H1 (cell line): Measurements from ENCODE around the gene ZNF292. TPM values are rescaled to one million over a fixed set of nuclear protein-coding genes. Genes with fewer than 3 reads are reported as not detected.
A peak's percentile ranks its signal among the peaks of the same experiment; 100 is the strongest.

Experiments used
- CTCF ChIA-PET: fragments of 300-600 bp; sonication (Branson Sonifier 250); formaldehyde crosslinking; loops from one replicate; lab custom pipeline; 2021; ENCODE audit not compliant: partially characterized antibody; lab: Charles Lee
- POLR2A ChIA-PET: fragments of 300-600 bp; sonication (Branson Sonifier 250); formaldehyde crosslinking; loops from one replicate; lab custom pipeline; 2021; ENCODE audit warnings: inconsistent platforms; ENCODE audit not compliant: partially characterized antibody; lab: Charles Lee
- DNase-seq, 2 experiments: peaks; one replicate each; pipeline versions ENCODE4 v3.0.0 to v3.0.0-alpha.2; 2010 to 2022; ENCODE audit warnings: low spot score in 2 of 2, low read depth in 1 of 2, mixed read lengths in 1 of 2
- FAIRE-seq: peaks from 2 replicates; lab custom pipeline; 2011; peaks lifted over from hg19 to GRCh38; lab: Jason Lieb, UNC
- H2AFZ ChIP-seq: 2 replicates; pipeline ENCODE4 v1.8.1; 2012; ENCODE audit warnings: low read length, inconsistent platforms
- H2AK5ac ChIP-seq: 2 replicates; pipeline ENCODE4 v1.6.1; 2013; ENCODE audit warnings: low read depth, low read length
- H2BK120ac ChIP-seq: replicated peaks from 2 replicates; pipeline ENCODE3; 2013; ENCODE audit warnings: low read depth, low read length, inconsistent platforms
- H2BK12ac ChIP-seq: 2 replicates; pipeline ENCODE4 v1.6.1; 2013; ENCODE audit warnings: low read depth, low read length
- H2BK15ac ChIP-seq: 2 replicates; pipeline ENCODE4 v1.6.1; 2013; ENCODE audit warnings: low read length
- H2BK20ac ChIP-seq: 2 replicates; pipeline ENCODE4 v1.6.1; 2013; ENCODE audit warnings: low read length
- H2BK5ac ChIP-seq: 2 replicates; pipeline ENCODE4 v1.6.1; 2013; ENCODE audit warnings: low read depth, low read length
- H3K14ac ChIP-seq: 2 replicates; pipeline ENCODE4 v1.6.1; 2013; ENCODE audit warnings: inconsistent platforms; ENCODE audit not compliant: insufficient read length
- H3K18ac ChIP-seq: 2 replicates; pipeline ENCODE4 v1.6.1; 2013; ENCODE audit warnings: low read length; ENCODE audit errors: extremely low read depth
- H3K23ac ChIP-seq: 2 replicates; pipeline ENCODE4 v1.6.1; 2013; ENCODE audit warnings: inconsistent platforms; ENCODE audit not compliant: insufficient read length
- H3K23me2 ChIP-seq: 2 replicates; pipeline ENCODE4 v1.6.1; 2013; ENCODE audit warnings: low read depth, low read length
- H3K27ac ChIP-seq: 2 replicates; pipeline ENCODE4 v1.6.1; 2011; ENCODE audit warnings: low read depth, low read length, inconsistent platforms
- H3K27me3 ChIP-seq, 4 experiments: replicated peaks in 1 of 4; 1 replicate in 1 of 4; 2 replicates in 3 of 4; pipeline versions ENCODE4 v1.6.1 to v1.8.1; 2011 to 2013; ENCODE audit warnings: low read length in 3 of 4, mild to moderate bottlenecking in 3 of 4, inconsistent platforms in 2 of 4, mixed read lengths in 2 of 4, moderate library complexity in 1 of 4; ENCODE audit not compliant: control insufficient read depth in 3 of 4, insufficient read depth in 3 of 4; ENCODE audit errors: extremely low read depth in 1 of 4
- H3K36me3 ChIP-seq, 4 experiments: 2 replicates each; pipeline versions ENCODE4 v1.6.1 to v1.8.1; 2011 to 2013; ENCODE audit warnings: mild to moderate bottlenecking in 4 of 4, low read length in 3 of 4, moderate library complexity in 2 of 4, control low read depth in 1 of 4, inconsistent platforms in 1 of 4; ENCODE audit not compliant: insufficient read depth in 4 of 4, control insufficient read depth in 2 of 4
- H3K4ac ChIP-seq: replicated peaks from 2 replicates; pipeline ENCODE3; 2013; ENCODE audit warnings: low read length, low read depth, mixed read lengths, inconsistent platforms; ENCODE audit not compliant: insufficient read length
- H3K4me1 ChIP-seq, 4 experiments: replicated peaks in 1 of 4; 1 replicate in 1 of 4; 2 replicates in 3 of 4; pipeline versions ENCODE4 v1.6.1 to v1.8.1; 2011 to 2013; ENCODE audit warnings: low read length in 3 of 4, inconsistent platforms in 2 of 4, mixed read lengths in 1 of 4; ENCODE audit not compliant: insufficient read depth in 4 of 4, control insufficient read depth in 3 of 4
- H3K4me2 ChIP-seq, 2 experiments: 2 replicates each; pipeline versions ENCODE4 v1.6.1 to v1.8.1; 2011 to 2013; ENCODE audit warnings: low read depth in 2 of 2, low read length in 2 of 2, control low read depth in 1 of 2, inconsistent platforms in 1 of 2, mild to moderate bottlenecking in 1 of 2; ENCODE audit not compliant: insufficient read depth in 1 of 2
- H3K4me3 ChIP-seq, 4 experiments: fragments of 200-600, 300-600 bp in 1 of 4; sonication (generic), shearing (Covaris generic), sonication (Bioruptor Twin) in 1 of 4; 2 replicates each; pipeline versions ENCODE4 v1.5.1 to v1.8.1; 2011 to 2016; ENCODE audit warnings: low read length in 4 of 4, low read depth in 3 of 4, control low read depth in 2 of 4, inconsistent platforms in 2 of 4, mild to moderate bottlenecking in 2 of 4, mixed read lengths in 1 of 4, moderate library complexity in 1 of 4; ENCODE audit not compliant: insufficient read depth in 2 of 4; ENCODE audit errors: extremely low read depth in 1 of 4
- H3K56ac ChIP-seq: replicated peaks from 2 replicates; pipeline ENCODE3; 2013; ENCODE audit warnings: low read depth, mild to moderate bottlenecking, mixed read lengths, low read length, inconsistent platforms; ENCODE audit not compliant: insufficient read length
- H3K79me1 ChIP-seq: 2 replicates; pipeline ENCODE4 v1.6.1; 2013; ENCODE audit warnings: low read depth, low read length, control low read depth
- H3K79me2 ChIP-seq, 2 experiments: 2 replicates each; pipeline versions ENCODE4 v1.6.1 to v1.8.1; 2012 to 2013; ENCODE audit warnings: low read length in 2 of 2, mild to moderate bottlenecking in 2 of 2, inconsistent platforms in 1 of 2; ENCODE audit not compliant: insufficient read depth in 2 of 2, control insufficient read depth in 1 of 2
- H3K9ac ChIP-seq, 4 experiments: replicated peaks in 1 of 4; 1 replicate in 1 of 4; 2 replicates in 3 of 4; pipeline versions ENCODE4 v1.6.1 to v1.8.1; 2011 to 2013; ENCODE audit warnings: low read depth in 3 of 4, low read length in 3 of 4, control low read depth in 2 of 4, mild to moderate bottlenecking in 2 of 4, moderate library complexity in 2 of 4, inconsistent platforms in 1 of 4; ENCODE audit errors: extremely low read depth in 1 of 4
- H3K9me3 ChIP-seq, 2 experiments: 2 replicates each; pipeline versions ENCODE4 v1.6.1 to v1.8.1; 2012 to 2013; ENCODE audit warnings: mild to moderate bottlenecking in 2 of 2, moderate library complexity in 2 of 2, control low read depth in 1 of 2, inconsistent platforms in 1 of 2, low read depth in 1 of 2, low read length in 1 of 2, mixed read lengths in 1 of 2; ENCODE audit not compliant: insufficient read depth in 2 of 2
- H4K20me1 ChIP-seq, 2 experiments: replicated peaks in 1 of 2; 2 replicates each; pipeline versions ENCODE3 to v1.8.1; 2011 to 2013; ENCODE audit warnings: inconsistent platforms in 2 of 2, low read length in 2 of 2, mild to moderate bottlenecking in 1 of 2; ENCODE audit not compliant: insufficient read depth in 2 of 2, control insufficient read depth in 1 of 2
- H4K5ac ChIP-seq: 2 replicates; pipeline ENCODE4 v1.6.1; 2013; ENCODE audit warnings: low read length, low read depth, mixed read lengths, inconsistent platforms; ENCODE audit not compliant: insufficient read length
- H4K8ac ChIP-seq: 2 replicates; pipeline ENCODE4 v1.8.0; 2013; ENCODE audit warnings: mild to moderate bottlenecking, moderate library complexity, low read length, inconsistent platforms; ENCODE audit not compliant: insufficient read depth; ENCODE audit errors: extremely low read depth
- H4K91ac ChIP-seq: replicated peaks from 2 replicates; pipeline ENCODE3; 2013; ENCODE audit warnings: low read length, mixed read lengths, inconsistent platforms; ENCODE audit not compliant: insufficient read length
- ASH2L ChIP-seq: fragments of 200-600, 300-600 bp; sonication (generic); IDR thresholded peaks from one replicate; pipeline ENCODE4 v1.7.1; 2017; ENCODE audit warnings: low read length
- BACH1 ChIP-seq: IDR thresholded peaks from 2 replicates; pipeline ENCODE4 v1.6.1; 2012; ENCODE audit warnings: low read length, improper control_type of control experiment
- BRCA1 ChIP-seq: IDR thresholded peaks from 2 replicates; pipeline ENCODE4 v1.6.1; 2012; ENCODE audit warnings: low read depth, low read length, improper control_type of control experiment
- CTCF ChIP-seq, 3 experiments: IDR thresholded peaks; 1 replicate in 2 of 3; 2 replicates in 1 of 3; pipeline versions ENCODE4 v1.5.1 to v1.6.1; 2011; ENCODE audit warnings: low read length in 3 of 3, mild to moderate bottlenecking in 3 of 3, inconsistent platforms in 2 of 3, low read depth in 1 of 3, moderate library complexity in 1 of 3; ENCODE audit not compliant: insufficient read depth in 1 of 3; ENCODE audit errors: control extremely low read depth in 1 of 3
- GABPA ChIP-seq: IDR thresholded peaks from 2 replicates; pipeline ENCODE4 v1.6.1; 2011; ENCODE audit warnings: mild to moderate bottlenecking, low read length, moderate library complexity, borderline replicate concordance; ENCODE audit not compliant: insufficient read depth
- HDAC6 ChIP-seq: IDR thresholded peaks from one replicate; pipeline ENCODE4 v1.7.1; 2012; ENCODE audit warnings: low read depth, mild to moderate bottlenecking, inconsistent platforms, low read length, moderate library complexity
- MAFK ChIP-seq: IDR thresholded peaks from 2 replicates; pipeline ENCODE4 v1.6.1; 2012; ENCODE audit warnings: low read depth, mild to moderate bottlenecking, improper control_type of control experiment, low read length
- RAD21 ChIP-seq, 2 experiments: IDR thresholded peaks in 1 of 2; conservative IDR thresholded peaks in 1 of 2; 2 replicates each; pipeline ENCODE4 v1.6.1; 2011; ENCODE audit warnings: low read depth in 2 of 2, low read length in 2 of 2, improper control_type of control experiment in 1 of 2, inconsistent platforms in 1 of 2, mild to moderate bottlenecking in 1 of 2, moderate library complexity in 1 of 2
- SIRT6 ChIP-seq: IDR thresholded peaks from one replicate; pipeline ENCODE4 v1.7.1; 2012; ENCODE audit warnings: low read length, inconsistent platforms
- WGBS, 2 experiments: shearing (Covaris generic) in 1 of 2; methylation state at CpG; one replicate each; pipeline versions ENCODE4 v1.1.6 to v1.1.7; 2013 to 2015; ENCODE audit warnings: low lambda C conversion rate in 2 of 2, mixed read lengths in 2 of 2, inconsistent platforms in 1 of 2, low coverage in 1 of 2, missing lambda C conversion rate in 1 of 2; ENCODE audit not compliant: insufficient replicate concordance in 2 of 2, insufficient coverage in 1 of 2, insufficient read length in 1 of 2; ENCODE audit errors: extremely low coverage in 1 of 2, missing lambda C conversion rate in 1 of 2; 5-methylcytosine and 5-hydroxymethylcytosine counted together
- polyA plus RNA-seq, 7 experiments: library from polyadenylated mRNA; depleted of rRNA in 3 of 7; stranded (reverse) in 5 of 7; unstranded in 2 of 7; fragments of >200 nt in 5 of 7; fragments of 200-250 nt in 2 of 7; gene quantifications; 1 replicate in 5 of 7; 2 replicates in 1 of 7; 4 replicates in 1 of 7; pipeline versions ENCODE4 v1.2.1 to v1.2.3, GENCODE V29; 2011 to 2013; ENCODE audit warnings: missing spikeins in 2 of 7, mixed read lengths in 2 of 7
- total RNA-seq: library from RNA; stranded (reverse); fragmentation: NEBNext Ultra II Directional; extraction: Animal tissue kit (Norgen Biotek cat#: 25700); gene quantifications from 2 replicates; pipeline ENCODE4 v1.2.1, GENCODE V29; 2021
- TF ChIP-seq, protein P1 (sequence below): IDR thresholded peaks from 2 replicates; pipeline ENCODE4 v1.6.1; 2011; ENCODE audit warnings: low read length, improper control_type of control experiment

ZNF292 gene
- total and polyA plus RNA-seq, 2 of the 8 experiments (the other 6 are each of a cell fraction or from before 2014, with no cell fraction given), result 6.8 to 44.2 TPM

- no peak overlapping the region for H2BK5ac ChIP-seq
- H2AK5ac ChIP-seq, result no peak overlapping the region
- H3K79me1 ChIP-seq, result no peaks in the 10 kb centered on the region
- no peak overlapping the region for H3K27ac ChIP-seq
- no peak overlapping the region for H3K9ac ChIP-seq
- H2BK20ac ChIP-seq, result no peak overlapping the region
- no peak overlapping the region for H2AFZ ChIP-seq
- peaks cover 10 to 14% of the 10 kb centered on the region in 2 experiments for H3K9me3 ChIP-seq
- H4K91ac ChIP-seq, result no peak overlapping the region
- DNase-seq (no peak), FAIRE-seq (peak; percentile 95)
- TF ChIP-seq RAD21 (IDR thresholded peaks at IDR 0.05 in 1 of 2, conservative IDR thresholded peaks at IDR 0.05 in 1 of 2; ENCODE audit: low read depth in 2 of 2, low read length in 2 of 2), result peak; percentile 90 to 92
- no peak for TF ChIP-seq BACH1
- TF ChIP-seq CTCF (IDR thresholded peaks at IDR 0.05; ENCODE audit: control extremely low read depth in 1 of 3, insufficient read depth in 1 of 3, low read depth in 1 of 3, low read length in 3 of 3), result peak in 2 of 3 experiments; percentile 61 to 80; a peak in 3 of 4 replicates
- TF ChIP-seq ASH2L, result no peak
- peak; percentile 73 for TF ChIP-seq MAFK
- TF ChIP-seq SIRT6, result no peak
- TF ChIP-seq, protein P1, sequence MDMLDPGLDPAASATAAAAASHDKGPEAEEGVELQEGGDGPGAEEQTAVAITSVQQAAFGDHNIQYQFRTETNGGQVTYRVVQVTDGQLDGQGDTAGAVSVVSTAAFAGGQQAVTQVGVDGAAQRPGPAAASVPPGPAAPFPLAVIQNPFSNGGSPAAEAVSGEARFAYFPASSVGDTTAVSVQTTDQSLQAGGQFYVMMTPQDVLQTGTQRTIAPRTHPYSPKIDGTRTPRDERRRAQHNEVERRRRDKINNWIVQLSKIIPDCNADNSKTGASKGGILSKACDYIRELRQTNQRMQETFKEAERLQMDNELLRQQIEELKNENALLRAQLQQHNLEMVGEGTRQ, result no peak
- TF ChIP-seq BRCA1, result no peak
- no peak for TF ChIP-seq GABPA
- no peak for TF ChIP-seq HDAC6
- no peaks in the 10 kb centered on the region for H3K4me1 ChIP-seq
- no peaks in the 10 kb centered on the region for H3K27me3 ChIP-seq
- no peaks in the 10 kb centered on the region for H3K79me2 ChIP-seq
- no peak overlapping the region for H3K18ac ChIP-seq
- H2BK120ac ChIP-seq, result no peak overlapping the region
- CTCF ChIA-PET, result interaction anchor here (1.0 to 3.9 kb wide), 18 partner anchors 9 to 267 kb away, joined by 3 to 25 read pairs (median 4); partner anchors contain the start of gene SMIM8
- H4K8ac ChIP-seq, result no peak overlapping the region
- H3K4me2 ChIP-seq, result no peak overlapping the region
- no peaks in the 10 kb centered on the region for H4K20me1 ChIP-seq
- H4K5ac ChIP-seq, result no peak overlapping the region
- no peak overlapping the region for H2BK12ac ChIP-seq
- H2BK15ac ChIP-seq, result no peak overlapping the region
- 85% methylated on average over 1 of the region's 1 CpG; no CpG with 5 or more reads in 1 of the 2 experiments for WGBS, 2 experiments
- H3K14ac ChIP-seq, result no peak overlapping the region
- H3K36me3 ChIP-seq, result no peaks in the 10 kb centered on the region
- no peak overlapping the region for H3K4ac ChIP-seq
- no peak overlapping the region for H3K56ac ChIP-seq
- H3K4me3 ChIP-seq, result no peak overlapping the region
- H3K23me2 ChIP-seq, result no peaks in the 10 kb centered on the region
- POLR2A ChIA-PET, result no interaction called here
- H3K23ac ChIP-seq, result no peak overlapping the region
Observed at GRCh38 chr6:87139236-87139635, 16.1 kb upstream of the ZNF292 start.
